Ecto neural progenitor cell (in vitro differentiated cells): ENCODE measurements around the gene TLE5.
"Not testable (repeated sequence)": the region's sequence is repeated elsewhere in the genome, so short reads cannot be mapped to it uniquely, and the experiment has no call there.

Source experiments
- DNase-seq: peaks from one replicate; pipeline ENCODE4 v3.0.0-alpha.2; 2018; ENCODE audit warnings: low spot score

Gene TLE5

GRCh38 chr19:3025549-3025886 lies 36.8 kb downstream of the TLE5 start:
- DNase-seq, result no peak

DNA sequence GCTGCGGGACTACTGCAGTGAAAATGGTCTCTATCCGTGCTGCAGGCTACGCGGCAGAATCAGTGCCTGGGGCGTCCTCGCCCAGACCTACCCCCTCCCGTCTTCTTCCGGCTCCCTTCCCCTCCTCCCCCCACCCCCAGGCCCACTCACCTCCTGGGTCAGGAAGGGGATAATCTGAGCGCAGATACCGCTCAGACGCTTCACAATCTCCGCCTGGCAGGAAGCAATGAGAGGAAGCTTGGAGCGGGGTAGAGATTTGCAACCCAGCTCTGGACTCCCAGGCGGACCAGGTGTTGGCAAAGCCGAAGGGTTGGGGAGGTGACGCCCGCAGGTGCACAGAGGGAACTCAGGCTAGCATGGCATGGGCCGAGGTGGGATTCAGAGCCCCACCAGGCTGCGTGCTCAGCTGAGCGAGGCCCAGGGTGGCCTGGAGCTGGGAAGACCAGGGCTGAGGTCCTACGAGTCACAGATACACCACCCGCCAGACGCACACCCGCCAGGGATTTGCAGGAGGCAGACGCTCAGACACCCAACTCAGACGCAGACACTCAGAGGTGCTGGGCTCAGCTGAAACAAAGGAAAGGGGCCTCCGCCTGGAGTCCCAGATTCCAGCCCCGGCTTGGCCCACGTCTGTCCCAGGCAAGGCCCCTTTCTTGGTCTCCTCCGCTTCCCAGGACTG lies 37.3 kb downstream of the TLE5 start:
- DNase-seq, result no peak

DNA sequence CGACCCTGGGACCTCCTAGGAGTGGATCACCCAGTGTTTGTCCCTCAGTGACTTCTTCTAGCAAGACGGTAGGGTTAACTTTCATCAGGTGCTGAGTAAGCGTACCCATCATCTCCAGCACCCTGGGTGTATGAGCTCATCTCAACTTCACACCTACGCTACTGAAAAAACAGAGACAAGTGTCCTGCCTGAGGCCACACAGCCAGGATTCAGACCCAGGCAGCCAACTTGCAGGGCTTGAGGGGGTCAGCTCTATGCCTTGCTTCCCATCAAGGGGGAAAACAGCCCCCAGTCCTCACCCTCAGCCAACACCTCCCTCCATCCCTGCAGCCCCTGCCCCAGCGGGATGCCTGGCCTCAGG lies 37.8 kb downstream of the TLE5 start:
- no peak for DNase-seq

GRCh38 chr19:3020321-3020960 lies 41.9 kb downstream of the TLE5 start:
- no peak for DNase-seq

- DNase-seq, result no peak
These were observed 43.0 kb downstream of the TLE5 start for GRCh38 chr19:3019211-3019854.

DNA sequence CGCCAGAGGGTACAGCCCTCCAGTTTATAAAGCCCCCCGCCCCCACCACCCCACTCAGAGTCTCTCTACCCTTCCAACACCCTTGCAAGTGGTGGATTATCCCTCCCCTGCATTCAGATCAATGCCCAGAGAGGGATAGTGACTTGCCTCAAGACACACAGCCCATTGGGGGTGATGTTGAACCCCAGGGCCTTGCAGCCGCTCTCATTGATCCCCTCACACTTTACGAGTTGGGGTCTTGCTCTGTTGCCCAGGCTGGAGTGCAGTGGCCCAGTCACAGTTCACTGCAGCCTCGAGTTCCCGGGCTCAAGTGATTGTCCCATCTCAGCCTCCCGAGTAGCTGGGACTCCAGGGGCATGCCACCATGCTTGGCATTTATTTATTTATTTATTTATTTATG lies 44.4 kb downstream of the TLE5 start:
- no peak for DNase-seq

DNA sequence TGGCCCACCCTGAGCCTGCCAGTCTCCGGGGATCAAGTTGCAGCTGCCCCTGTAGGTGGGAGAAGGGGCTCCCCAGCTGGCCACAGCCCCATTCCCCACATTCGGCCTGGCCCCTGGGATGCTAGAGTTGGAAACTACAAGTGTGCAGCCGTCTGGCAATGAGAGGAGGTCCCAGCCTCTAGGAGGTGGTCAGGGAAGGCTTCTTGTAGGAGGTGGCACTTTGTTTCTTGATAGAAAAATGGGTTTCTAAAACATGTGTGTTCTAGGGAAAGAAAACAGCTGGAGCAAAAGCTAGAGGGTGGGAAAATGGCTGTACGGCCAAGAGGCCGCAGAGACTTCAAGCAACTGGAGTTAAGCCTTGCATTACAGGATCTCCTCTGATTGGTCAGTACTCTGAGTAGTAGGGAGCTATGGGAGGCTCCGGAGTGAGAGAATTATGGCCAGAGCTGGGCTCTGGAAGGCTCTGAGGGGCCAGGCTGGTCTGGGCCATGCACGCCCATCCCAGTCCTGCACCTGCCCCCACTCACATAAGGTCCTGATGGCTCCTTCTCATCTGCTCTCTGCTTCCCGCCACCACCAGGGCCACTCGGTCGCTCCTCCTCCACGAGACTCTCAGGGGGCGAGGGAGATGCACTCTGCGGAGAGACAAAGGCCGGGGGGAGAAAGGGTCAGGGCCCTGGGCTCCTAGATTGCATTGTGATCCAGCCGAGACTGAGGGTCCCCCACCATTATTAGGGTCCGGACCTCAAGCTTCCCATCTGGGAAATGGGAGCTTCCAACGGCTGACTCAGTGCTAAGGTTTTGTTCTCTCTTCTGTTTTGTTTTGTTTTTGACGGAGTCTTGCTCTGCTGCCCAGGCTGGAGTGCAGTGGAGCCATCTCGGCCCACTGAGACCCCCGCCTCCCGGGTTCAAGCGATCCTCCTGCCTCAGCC lies 46.9 kb downstream of the TLE5 start:
- DNase-seq, result no peak

DNA sequence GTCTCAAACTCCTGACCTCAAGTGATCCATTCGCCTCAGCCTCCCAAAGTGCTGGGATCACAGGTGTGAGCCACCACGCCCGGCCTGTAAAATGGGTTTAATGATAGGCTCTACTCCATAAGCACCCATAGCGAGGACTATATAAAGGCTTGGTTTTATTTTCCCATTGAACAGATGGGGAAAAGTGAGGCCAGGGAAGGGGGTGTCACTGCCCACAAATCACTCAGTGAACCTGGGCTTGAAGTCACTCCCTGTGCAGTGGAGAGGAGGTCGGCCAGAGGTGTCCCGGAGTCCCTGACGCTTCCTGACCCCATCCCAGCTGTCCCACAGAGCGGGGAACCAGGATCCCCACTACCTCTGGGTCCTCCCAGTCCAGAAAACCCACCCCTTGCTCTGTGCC lies 48.2 kb downstream of the TLE5 start:
- DNase-seq, result no peak

- no peak for DNase-seq
These were observed 49.0 kb downstream of the TLE5 start for GRCh38 chr19:3013263-3013725.

- no peak for DNase-seq
These were observed 49.6 kb downstream of the TLE5 start for GRCh38 chr19:3012621-3013262.

GRCh38 chr19:3012059-3012458 lies 50.2 kb downstream of the TLE5 start:
- DNase-seq, result not testable (repeated sequence)

- DNase-seq, result no peak
These were observed 51.4 kb downstream of the TLE5 start for GRCh38 chr19:3010871-3011270.

GRCh38 chr19:3008994-3009393 lies 53.3 kb downstream of the TLE5 start:
- no peak for DNase-seq

DNA sequence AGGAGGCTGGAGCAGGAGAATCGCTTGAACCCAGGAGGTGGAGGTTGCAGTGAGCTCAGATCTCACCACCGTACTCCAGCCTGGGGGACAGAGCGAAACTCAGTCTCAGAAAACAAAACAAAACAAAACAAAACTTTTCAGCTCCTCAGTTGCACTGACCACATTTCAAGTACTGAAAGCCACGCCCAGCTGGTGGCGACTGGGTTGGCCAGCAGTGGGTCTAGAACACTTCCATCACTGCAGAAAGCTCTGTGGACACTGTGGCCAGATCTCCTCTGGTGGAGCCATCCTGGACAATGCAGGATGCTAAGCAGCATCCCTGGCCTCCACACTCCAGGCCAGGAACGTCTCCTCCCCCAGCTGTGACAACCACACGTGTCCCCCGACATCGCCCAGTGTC lies 54.3 kb downstream of the TLE5 start:
- DNase-seq, result no peak

- DNase-seq, result no peak
These were observed 56.1 kb downstream of the TLE5 start for GRCh38 chr19:3006075-3006767.

GRCh38 chr19:3005345-3005744 lies 57.0 kb downstream of the TLE5 start:
- no peak for DNase-seq

GRCh38 chr19:3004522-3004921 lies 57.8 kb downstream of the TLE5 start:
- no peak for DNase-seq

DNA sequence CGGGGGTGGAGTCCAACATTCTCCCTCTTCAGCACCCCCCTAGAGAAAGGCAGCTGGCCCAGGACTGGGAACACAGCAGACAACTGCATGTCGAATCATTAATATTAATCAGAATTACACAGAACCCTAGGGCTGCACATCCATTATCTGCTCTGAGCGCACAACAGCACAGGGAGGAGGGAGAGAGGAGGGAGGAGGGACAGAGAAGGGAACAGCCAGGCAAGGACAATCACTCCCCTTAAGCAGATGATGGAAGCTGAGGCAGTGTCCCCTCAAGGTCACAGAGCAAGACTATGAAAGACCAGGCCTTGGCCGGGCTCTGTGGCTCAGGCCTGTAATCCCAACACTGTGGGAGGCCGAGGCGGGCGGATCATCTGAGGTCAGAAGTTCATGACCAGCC lies 59.2 kb downstream of the TLE5 start:
- DNase-seq, result no peak
